ENCODE measurements around the gene DBF4.

DNA sequence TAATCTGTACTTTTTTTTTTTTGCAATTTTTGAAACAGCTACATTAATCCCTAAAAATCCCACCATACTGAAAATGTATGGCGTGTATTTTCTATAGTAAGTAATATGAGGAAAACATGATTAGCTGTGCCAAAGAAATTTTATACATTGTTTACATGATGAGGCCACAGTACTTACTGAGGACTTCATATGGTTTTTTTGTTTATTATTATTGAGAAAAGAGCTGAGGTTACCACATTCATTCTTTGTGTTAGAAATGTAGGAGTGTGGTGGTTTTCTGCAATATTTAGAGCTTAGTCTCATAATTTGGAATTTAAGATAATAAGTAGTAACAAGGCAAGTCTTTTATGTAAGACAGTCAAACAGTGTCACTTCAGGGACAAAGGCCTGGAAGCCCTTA is 45.2 kb upstream of the DBF4 start:
- TF ChIP-seq, protein P1, sequence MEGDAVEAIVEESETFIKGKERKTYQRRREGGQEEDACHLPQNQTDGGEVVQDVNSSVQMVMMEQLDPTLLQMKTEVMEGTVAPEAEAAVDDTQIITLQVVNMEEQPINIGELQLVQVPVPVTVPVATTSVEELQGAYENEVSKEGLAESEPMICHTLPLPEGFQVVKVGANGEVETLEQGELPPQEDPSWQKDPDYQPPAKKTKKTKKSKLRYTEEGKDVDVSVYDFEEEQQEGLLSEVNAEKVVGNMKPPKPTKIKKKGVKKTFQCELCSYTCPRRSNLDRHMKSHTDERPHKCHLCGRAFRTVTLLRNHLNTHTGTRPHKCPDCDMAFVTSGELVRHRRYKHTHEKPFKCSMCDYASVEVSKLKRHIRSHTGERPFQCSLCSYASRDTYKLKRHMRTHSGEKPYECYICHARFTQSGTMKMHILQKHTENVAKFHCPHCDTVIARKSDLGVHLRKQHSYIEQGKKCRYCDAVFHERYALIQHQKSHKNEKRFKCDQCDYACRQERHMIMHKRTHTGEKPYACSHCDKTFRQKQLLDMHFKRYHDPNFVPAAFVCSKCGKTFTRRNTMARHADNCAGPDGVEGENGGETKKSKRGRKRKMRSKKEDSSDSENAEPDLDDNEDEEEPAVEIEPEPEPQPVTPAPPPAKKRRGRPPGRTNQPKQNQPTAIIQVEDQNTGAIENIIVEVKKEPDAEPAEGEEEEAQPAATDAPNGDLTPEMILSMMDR (conservative IDR thresholded peaks at IDR 0.05; ENCODE audit: low read length) = no peak
- no peak for TF ChIP-seq EZH2phosphoT487 (IDR thresholded peaks at IDR 0.05; ENCODE audit: borderline replicate concordance)
